Activated T-cell treated with anti-CD3 and anti-CD28 coated beads, Interleukin-2, amount 50 U/mL, for 72 hours (primary cell): ENCODE measurements around the gene CAV3. TPM values are rescaled to one million over a fixed set of nuclear protein-coding genes. Genes with fewer than 3 reads are reported as not detected.

ENCODE experiments used
- ATAC-seq, 2 donors: fragments of 150-1000 bp; cut with Tn5 transposase; replicated peaks in 1 of 2; 2 replicates each; pipeline ENCODE4 v1.10.0; 2021; ENCODE audit warnings: moderate library complexity in 2 of 2, mild to moderate bottlenecking in 1 of 2
- DNase-seq, 2 donors: peaks; one replicate each; pipeline ENCODE4 v3.0.0; 2021 to 2022; ENCODE audit warnings: mixed read lengths in 1 of 2
- H3K27ac Mint-ChIP-seq: one replicate; pipeline ENCODE4 v1.8.0; 2022; ENCODE audit warnings: mild to moderate bottlenecking, moderate library complexity, mixed read lengths
- H3K27me3 Mint-ChIP-seq: one replicate; pipeline ENCODE4 v1.8.0; 2022; ENCODE audit warnings: low read depth, mixed read lengths
- H3K36me3 Mint-ChIP-seq, 2 donors: one replicate each; pipeline ENCODE4 v1.8.0; 2022; ENCODE audit warnings: mixed read lengths in 2 of 2, mild to moderate bottlenecking in 1 of 2; ENCODE audit not compliant: insufficient read depth in 2 of 2
- H3K4me1 Mint-ChIP-seq: one replicate; pipeline ENCODE4 v1.8.0; 2022; ENCODE audit warnings: low read depth, mixed read lengths
- H3K4me3 Mint-ChIP-seq, 2 donors: one replicate each; pipeline ENCODE4 v1.8.0; 2022; ENCODE audit warnings: mild to moderate bottlenecking in 2 of 2, mixed read lengths in 2 of 2, moderate library complexity in 2 of 2
- H3K9me3 Mint-ChIP-seq, 2 donors: one replicate each; pipeline ENCODE4 v1.8.0; 2022; ENCODE audit warnings: mixed read lengths in 2 of 2
- total RNA-seq, 2 donors: library from RNA; stranded (reverse); gene quantifications; one replicate each; pipeline ENCODE4 v1.2.3, GENCODE V29; 2022

CAV3 gene
- total RNA-seq, 2 donors from 2014 or later: not detected

GRCh38 chr3:8760091-8760490, 26.5 kb downstream of the CAV3 start:
- ATAC-seq (no peak), DNase-seq (no peak)
- H3K36me3 Mint-ChIP-seq: no peaks in the 10 kb centered on the region
- H3K4me1 Mint-ChIP-seq: no peaks in the 10 kb centered on the region
- H3K27ac Mint-ChIP-seq: no peak overlapping the region
- no peaks in the 10 kb centered on the region for H3K27me3 Mint-ChIP-seq
- no peaks in the 10 kb centered on the region for H3K9me3 Mint-ChIP-seq
- H3K4me3 Mint-ChIP-seq: no peak overlapping the region

DNA sequence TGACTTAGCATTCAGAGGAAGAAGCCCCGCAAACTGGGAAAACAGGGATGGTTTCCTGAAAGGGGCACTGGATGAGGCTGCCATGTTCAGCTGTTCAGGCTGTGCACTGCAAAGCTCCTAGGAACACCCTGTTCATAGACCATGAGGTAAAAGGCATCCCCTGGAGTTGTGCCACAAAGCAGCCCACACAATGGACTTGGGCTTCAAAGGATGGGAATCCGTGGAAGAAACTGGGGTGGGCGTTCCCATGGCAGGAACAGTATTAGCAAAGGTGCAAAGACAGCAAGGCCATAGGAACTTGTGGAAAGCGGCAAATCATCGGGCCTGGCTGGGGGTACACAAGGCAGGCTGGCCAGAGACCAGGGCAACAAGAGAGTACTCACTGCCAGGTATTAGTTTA, 26.9 kb downstream of the CAV3 start:
- no peaks in the 10 kb centered on the region for H3K4me1 Mint-ChIP-seq
- ATAC-seq (no peak), DNase-seq (no peak)
- no peaks in the 10 kb centered on the region for H3K9me3 Mint-ChIP-seq
- H3K36me3 Mint-ChIP-seq: no peaks in the 10 kb centered on the region
- H3K27ac Mint-ChIP-seq: no peak overlapping the region
- H3K27me3 Mint-ChIP-seq: no peaks in the 10 kb centered on the region
- no peak overlapping the region for H3K4me3 Mint-ChIP-seq

DNA sequence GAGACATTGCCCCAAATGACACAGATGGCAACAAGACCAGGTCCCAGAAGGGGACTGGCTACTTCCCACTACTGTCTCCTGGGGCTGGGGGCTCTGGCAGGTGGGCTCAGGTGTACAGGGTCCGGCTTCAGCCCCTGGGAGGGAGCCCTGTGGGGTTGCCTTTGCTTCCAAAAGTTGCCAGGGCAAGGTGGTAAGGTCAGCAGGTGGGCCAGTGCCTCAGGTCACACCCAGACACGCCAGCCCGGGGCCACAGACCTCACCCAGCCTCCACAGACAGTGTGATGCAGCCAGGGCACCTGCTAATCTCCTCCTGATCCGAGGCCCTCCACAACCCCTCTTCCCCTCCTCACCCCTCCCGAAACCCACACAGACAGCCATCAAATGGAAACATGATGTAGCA, 28.3 kb downstream of the CAV3 start:
- Mint-ChIP-seq H3K9me3 (no peaks in the 10 kb centered on the region), H3K27me3 (peaks cover 6% of the 10 kb centered on the region), H3K36me3 (no peaks in the 10 kb centered on the region), H3K4me3 (no peak overlapping the region), H3K27ac (no peak overlapping the region), H3K4me1 (no peaks in the 10 kb centered on the region)
- no peak for DNase-seq
- ATAC-seq: no peak

DNA sequence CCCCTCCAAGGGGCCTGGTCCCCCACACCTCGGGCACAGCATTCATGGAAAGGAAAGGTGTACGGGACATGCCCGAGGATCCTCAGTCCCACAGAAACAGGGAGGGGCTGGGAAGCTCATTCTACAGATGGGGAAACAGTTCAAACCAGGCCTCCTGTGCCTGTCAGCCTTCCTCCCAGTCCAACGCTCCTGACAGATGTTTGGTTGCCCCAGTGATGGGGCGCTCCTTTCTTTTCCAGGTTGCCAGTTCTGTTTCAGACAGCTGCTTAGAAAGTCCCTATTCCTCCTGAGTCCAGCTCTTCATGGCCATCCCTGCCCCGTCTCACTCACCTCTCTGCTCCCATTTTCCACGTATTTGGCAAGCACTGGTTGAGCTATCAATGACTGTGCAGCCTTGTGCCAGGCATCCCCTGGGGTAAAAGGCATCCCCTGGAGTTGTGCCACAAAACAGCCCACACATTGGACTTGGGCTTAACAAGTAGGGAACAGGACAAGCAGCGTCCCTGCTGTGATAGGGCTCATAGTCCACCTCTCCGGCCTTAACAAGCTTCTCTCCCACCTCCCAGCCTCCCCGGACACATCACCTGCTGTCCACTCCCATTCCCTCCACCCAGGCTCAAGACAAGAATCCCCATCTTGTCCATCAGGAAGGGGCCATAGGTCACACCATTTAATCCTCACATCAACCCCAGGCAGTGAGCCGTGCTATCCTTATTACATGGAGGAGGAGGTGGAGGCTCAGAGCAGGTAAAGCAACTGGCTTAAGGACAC, 29.2 kb downstream of the CAV3 start:
- Mint-ChIP-seq H3K36me3 (no peaks in the 10 kb centered on the region), H3K4me1 (no peaks in the 10 kb centered on the region), H3K27ac (no peak overlapping the region), H3K9me3 (no peaks in the 10 kb centered on the region), H3K4me3 (no peak overlapping the region), H3K27me3 (peaks cover 11% of the 10 kb centered on the region)
- DNase-seq (no peak), ATAC-seq (no peak)

GRCh38 chr3:8764528-8764927, 30.9 kb downstream of the CAV3 start:
- Mint-ChIP-seq H3K4me1 (peaks cover 14% of the 10 kb centered on the region), H3K27ac (no peak overlapping the region)

GRCh38 chr3:8765528-8765927, 31.9 kb downstream of the CAV3 start:
- Mint-ChIP-seq H3K27me3 (peaks cover 34% of the 10 kb centered on the region), H3K9me3 (no peaks in the 10 kb centered on the region), H3K36me3 (no peaks in the 10 kb centered on the region), H3K4me3 (no peak overlapping the region), H3K27ac (no peak overlapping the region), H3K4me1 (peaks cover 18% of the 10 kb centered on the region)
- no peak for DNase-seq
- ATAC-seq: no peak

More at GRCh38 chr3:8764528-8764927, 30.9 kb downstream of the CAV3 start:
- no peak overlapping the region for H3K4me3 Mint-ChIP-seq
- ATAC-seq (no peak), DNase-seq (no peak)
- H3K27me3 Mint-ChIP-seq: peaks cover 25% of the 10 kb centered on the region
- no peaks in the 10 kb centered on the region for H3K36me3 Mint-ChIP-seq
- no peaks in the 10 kb centered on the region for H3K9me3 Mint-ChIP-seq

DNA sequence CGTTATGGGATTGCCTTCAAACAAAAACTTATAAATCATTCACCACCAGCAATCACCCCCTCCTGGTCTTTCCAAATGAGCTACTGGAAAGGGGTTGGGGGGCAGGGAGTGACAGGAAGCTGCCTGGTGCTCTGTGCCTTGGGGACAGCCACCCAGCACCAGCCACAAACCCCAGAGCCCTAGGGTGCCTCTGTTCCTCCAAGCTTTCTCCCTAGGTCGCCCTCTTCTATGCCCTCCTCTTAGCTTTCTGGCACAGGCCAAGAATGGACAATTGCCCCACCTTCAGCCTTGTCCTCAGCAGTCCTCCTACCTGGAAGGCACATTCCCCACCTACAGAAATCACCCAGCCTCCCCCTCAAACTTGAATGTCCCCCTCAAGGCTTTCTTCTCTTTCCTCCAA, 32.5 kb downstream of the CAV3 start:
- ATAC-seq: no peak
- no peak for DNase-seq
- H3K9me3 Mint-ChIP-seq: no peaks in the 10 kb centered on the region
- H3K36me3 Mint-ChIP-seq: no peaks in the 10 kb centered on the region
- peaks cover 34% of the 10 kb centered on the region for H3K27me3 Mint-ChIP-seq
- H3K4me3 Mint-ChIP-seq: no peak overlapping the region
- H3K27ac Mint-ChIP-seq: no peak overlapping the region
- peaks cover 18% of the 10 kb centered on the region for H3K4me1 Mint-ChIP-seq

DNA sequence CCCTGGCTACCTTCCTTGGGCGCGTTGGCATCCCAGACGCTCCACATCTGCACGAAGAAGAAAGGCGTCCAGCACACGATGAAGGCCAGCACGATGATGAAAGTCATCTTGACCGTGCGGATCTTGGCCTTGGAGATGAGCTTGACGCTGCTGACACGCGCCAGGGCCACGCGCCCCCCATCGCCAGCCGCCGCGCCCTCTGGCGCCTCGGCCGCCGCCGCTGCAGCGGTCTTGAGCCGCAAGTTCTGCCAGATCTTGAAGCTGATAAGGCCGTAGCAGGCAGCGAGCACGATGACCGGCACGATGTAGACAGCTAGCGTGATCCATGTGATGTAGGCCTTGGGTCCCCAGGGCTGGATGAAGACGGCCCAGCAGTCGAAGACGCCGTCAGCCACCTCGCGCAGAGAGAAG, 33.7 kb downstream of the CAV3 start:
- Mint-ChIP-seq H3K36me3 (no peaks in the 10 kb centered on the region), H3K27ac (no peak overlapping the region), H3K9me3 (no peaks in the 10 kb centered on the region), H3K27me3 (peaks cover 34% of the 10 kb centered on the region), H3K4me1 (peaks cover 18% of the 10 kb centered on the region), H3K4me3 (peak overlapping the region; percentile 40 to 56)
- ATAC-seq: no peak
- no peak for DNase-seq

DNA sequence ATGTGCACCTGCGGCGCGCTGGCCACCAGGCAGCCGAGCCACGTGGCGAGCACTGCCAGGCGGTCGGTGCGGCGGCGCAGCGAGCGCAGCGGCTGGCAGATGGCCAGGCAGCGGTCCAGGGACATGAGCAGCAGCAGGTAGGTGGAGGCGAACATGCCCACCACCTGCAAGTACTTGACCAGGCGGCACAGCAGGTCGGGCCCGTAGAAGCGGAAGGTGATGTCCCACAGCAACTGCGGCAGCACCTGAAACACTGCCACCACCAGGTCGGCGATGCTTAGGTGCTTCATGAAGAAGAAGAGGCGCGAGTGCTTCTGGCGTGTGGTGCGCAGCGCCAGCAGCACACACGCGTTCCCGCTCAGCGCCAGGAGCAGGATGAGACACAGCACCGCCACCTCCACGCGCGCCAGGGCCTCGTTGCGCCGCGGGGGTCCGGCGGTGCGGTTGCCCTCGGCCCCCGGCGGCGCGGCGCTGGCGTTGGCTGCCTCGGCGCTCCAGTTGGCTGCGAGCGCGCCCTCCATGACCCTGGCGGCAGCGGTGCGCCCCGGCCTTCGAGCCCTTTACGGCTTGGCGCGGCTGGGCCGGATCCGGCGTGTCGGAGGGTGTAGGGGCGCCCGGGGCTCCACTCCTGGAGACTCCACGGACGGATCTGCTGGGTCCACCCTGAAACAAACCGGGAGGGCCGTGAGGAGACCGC, 34.2 kb downstream of the CAV3 start:
- Mint-ChIP-seq H3K36me3 (no peaks in the 10 kb centered on the region), H3K27ac (no peak overlapping the region), H3K27me3 (peaks cover 34% of the 10 kb centered on the region), H3K9me3 (no peaks in the 10 kb centered on the region), H3K4me3 (peak overlapping the region; percentile 79 to 83), H3K4me1 (peaks cover 18% of the 10 kb centered on the region)
- DNase-seq: peak; percentile 31 to 54
- ATAC-seq: peak; percentile 56 to 70

DNA sequence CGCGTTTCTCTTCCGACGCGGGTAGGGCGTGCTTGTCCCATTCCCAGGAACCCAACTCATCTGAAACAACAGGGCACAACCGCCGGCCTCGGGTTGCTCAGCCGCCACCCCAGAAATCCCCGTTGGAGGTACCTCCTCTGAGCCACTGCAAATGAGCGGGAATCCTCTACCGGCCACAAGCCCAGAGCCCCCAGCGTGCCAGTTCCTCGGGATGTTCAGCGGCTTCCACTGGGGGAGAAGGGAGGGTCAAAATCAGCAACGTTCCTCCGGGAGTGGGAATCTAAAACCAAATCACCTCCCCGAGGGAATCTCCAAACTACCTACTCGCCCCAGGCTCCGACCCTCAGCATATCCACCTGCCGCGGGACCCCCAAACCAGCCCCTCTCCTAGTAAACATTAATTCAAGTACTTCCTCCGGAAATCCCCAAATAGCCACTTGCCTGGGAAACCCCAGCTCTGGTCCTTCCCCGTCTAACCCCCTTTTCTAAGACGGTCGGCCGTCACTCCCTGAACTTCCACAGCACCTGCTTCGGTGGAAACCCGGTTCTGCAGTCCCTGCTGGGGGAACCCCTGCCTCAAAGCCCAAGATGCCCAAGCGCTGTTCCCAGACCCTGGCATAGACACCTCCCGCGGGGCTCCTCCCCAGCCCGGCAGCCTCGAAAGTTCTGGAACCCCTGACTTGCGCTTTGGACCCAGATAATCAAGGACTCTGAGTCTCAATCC, 34.9 kb downstream of the CAV3 start:
- Mint-ChIP-seq H3K9me3 (no peaks in the 10 kb centered on the region), H3K36me3 (no peaks in the 10 kb centered on the region), H3K4me3 (peak overlapping the region; percentile 79 to 83), H3K27ac (no peak overlapping the region), H3K4me1 (peaks cover 18% of the 10 kb centered on the region), H3K27me3 (peaks cover 34% of the 10 kb centered on the region)
- ATAC-seq (peak in 1 of 2 donors; percentile 7), DNase-seq (peak; percentile 6 to 10)

- Mint-ChIP-seq H3K4me3 (peak within 1 kb of the TSS; percentile 79 to 83), H3K4me1 (peaks cover 18% of the 10 kb centered on the region), H3K27me3 (peaks cover 34% of the 10 kb centered on the region), H3K9me3 (no peaks in the 10 kb centered on the region), H3K27ac (no peak within 1 kb of the TSS), H3K36me3 (no peaks in the 10 kb centered on the region)
- ATAC-seq: peak; percentile 83 to 87
- peak; percentile 69 to 80 for DNase-seq
These were observed 35.7 kb downstream of the CAV3 start, which contains the start of gene OXTR for GRCh38 chr3:8769088-8769822. OXTR (minus strand) TSS chr3:8769613; CDS start chr3:8768187, 1,426 bp downstream.

GRCh38 chr3:8773941-8774542, 40.4 kb downstream of the CAV3 start:
- H3K27ac Mint-ChIP-seq: no peak overlapping the region
- ATAC-seq (no peak), DNase-seq (no peak)
- H3K27me3 Mint-ChIP-seq: peaks cover 21% of the 10 kb centered on the region
- no peaks in the 10 kb centered on the region for H3K36me3 Mint-ChIP-seq
- H3K4me1 Mint-ChIP-seq: peaks cover 9% of the 10 kb centered on the region
- H3K9me3 Mint-ChIP-seq: no peaks in the 10 kb centered on the region
- H3K4me3 Mint-ChIP-seq: no peak overlapping the region
